SK-N-SH treated with all-trans-retinoic acid at 6 μM for 48 hours (cell line): Measurements from ENCODE around the gene RAB31.
A peak's percentile ranks its signal among the peaks of the same experiment; 100 is the strongest.

Source experiments
- ATAC-seq: fragments of 200-7000 bp; cut with Tn5 transposase; 3 replicates; pipeline ENCODE4 v1.9.1; 2020; ENCODE audit warnings: mild to moderate bottlenecking, moderate library complexity
- BACH2 ChIP-seq: fragments of 250-450 bp; sonication (Bioruptor Pico); IDR thresholded peaks from 2 replicates; pipeline ENCODE4 v1.9.0; 2021; ENCODE audit warnings: mild to moderate bottlenecking, borderline replicate concordance
- CSDC2 ChIP-seq: fragments of 250-450 bp; sonication (Bioruptor Pico); IDR thresholded peaks from 2 replicates; pipeline ENCODE4 v1.5.0; 2020; ENCODE audit warnings: mild to moderate bottlenecking, moderate library complexity
- ESRRG ChIP-seq: fragments of 250-450 bp; sonication (Bioruptor Pico); IDR thresholded peaks from 2 replicates; pipeline ENCODE4 v1.6.1; 2021; ENCODE audit warnings: mild to moderate bottlenecking
- GLIS3 ChIP-seq: fragments of 250-450 bp; sonication (Bioruptor Pico); IDR thresholded peaks from 2 replicates; pipeline ENCODE4 v1.5.0; 2020; ENCODE audit warnings: mild to moderate bottlenecking, moderate library complexity
- ISL1 ChIP-seq: fragments of 250-450 bp; sonication (Bioruptor Pico); IDR thresholded peaks from 2 replicates; pipeline ENCODE4 v2.1.2; 2022; ENCODE audit warnings: mild to moderate bottlenecking, moderate library complexity
- OSR1 ChIP-seq: fragments of 250-450 bp; sonication (Bioruptor Pico); IDR thresholded peaks from 2 replicates; pipeline ENCODE4 v1.8.0; 2022; ENCODE audit warnings: moderate library complexity, mild to moderate bottlenecking, inconsistent platforms
- PPARA ChIP-seq: fragments of 250-450 bp; sonication (Bioruptor Pico); IDR thresholded peaks from 2 replicates; pipeline ENCODE4 v1.5.0; 2020; ENCODE audit warnings: mild to moderate bottlenecking, borderline replicate concordance
- RARB ChIP-seq: fragments of 250-450 bp; sonication (Bioruptor Pico); IDR thresholded peaks from 2 replicates; pipeline ENCODE4 v1.8.0; 2021; ENCODE audit warnings: mild to moderate bottlenecking, moderate library complexity
- SNAI2 ChIP-seq: fragments of 250-450 bp; sonication (Bioruptor Pico); IDR thresholded peaks from 2 replicates; pipeline ENCODE4 v1.5.0; 2020; ENCODE audit warnings: mild to moderate bottlenecking, moderate library complexity
- TCF4 ChIP-seq: fragments of 250-450 bp; sonication (Bioruptor Pico); IDR thresholded peaks from 2 replicates; pipeline ENCODE4 v1.8.0; 2021; ENCODE audit warnings: mild to moderate bottlenecking, moderate library complexity, borderline replicate concordance
- TOX ChIP-seq: fragments of 250-450 bp; sonication (Bioruptor Pico); IDR thresholded peaks from 2 replicates; pipeline ENCODE4 v1.8.0; 2021; ENCODE audit warnings: mild to moderate bottlenecking, moderate library complexity, borderline replicate concordance
- ZC3H10 ChIP-seq: fragments of 250-450 bp; sonication (Bioruptor Pico); IDR thresholded peaks from 2 replicates; pipeline ENCODE4 v1.5.1; 2021; ENCODE audit warnings: mild to moderate bottlenecking, moderate library complexity
- ZFP30 ChIP-seq: fragments of 450-650 bp; formaldehyde crosslinking; IDR thresholded peaks from 2 replicates; pipeline ENCODE4 v1.5.0; 2022; ENCODE audit warnings: mild to moderate bottlenecking, moderate library complexity
- ZNF565 ChIP-seq: fragments of 450-650 bp; formaldehyde crosslinking; conservative IDR thresholded peaks from 2 replicates; pipeline ENCODE4 v1.5.0; 2020; ENCODE audit warnings: low read depth, mild to moderate bottlenecking, moderate library complexity
- ZNF70 ChIP-seq: fragments of 450-650 bp; formaldehyde crosslinking; IDR thresholded peaks from 2 replicates; pipeline ENCODE4 v1.5.0; 2020; ENCODE audit warnings: mild to moderate bottlenecking, moderate library complexity
- ZNF8 ChIP-seq: fragments of 450-650 bp; formaldehyde crosslinking; IDR thresholded peaks from 2 replicates; pipeline ENCODE4 v1.5.0; 2020; ENCODE audit warnings: mild to moderate bottlenecking, moderate library complexity
- TF ChIP-seq, protein P1 (sequence below): fragments of 250-450 bp; sonication (Bioruptor Pico); IDR thresholded peaks from 2 replicates; pipeline ENCODE4 v1.5.0; 2020; ENCODE audit warnings: mild to moderate bottlenecking, moderate library complexity
- TF ChIP-seq, protein P2 (sequence below): fragments of 250-450 bp; sonication (Bioruptor Pico); IDR thresholded peaks from 2 replicates; pipeline ENCODE4 v1.5.1; 2020; ENCODE audit warnings: low read depth, mild to moderate bottlenecking, moderate library complexity
- TF ChIP-seq, protein P3 (sequence below): fragments of 250-450 bp; sonication (Bioruptor Pico); IDR thresholded peaks from 2 replicates; pipeline ENCODE4 v1.8.0; 2021; ENCODE audit warnings: low read depth, mild to moderate bottlenecking, moderate library complexity, borderline replicate concordance

Gene RAB31

DNA sequence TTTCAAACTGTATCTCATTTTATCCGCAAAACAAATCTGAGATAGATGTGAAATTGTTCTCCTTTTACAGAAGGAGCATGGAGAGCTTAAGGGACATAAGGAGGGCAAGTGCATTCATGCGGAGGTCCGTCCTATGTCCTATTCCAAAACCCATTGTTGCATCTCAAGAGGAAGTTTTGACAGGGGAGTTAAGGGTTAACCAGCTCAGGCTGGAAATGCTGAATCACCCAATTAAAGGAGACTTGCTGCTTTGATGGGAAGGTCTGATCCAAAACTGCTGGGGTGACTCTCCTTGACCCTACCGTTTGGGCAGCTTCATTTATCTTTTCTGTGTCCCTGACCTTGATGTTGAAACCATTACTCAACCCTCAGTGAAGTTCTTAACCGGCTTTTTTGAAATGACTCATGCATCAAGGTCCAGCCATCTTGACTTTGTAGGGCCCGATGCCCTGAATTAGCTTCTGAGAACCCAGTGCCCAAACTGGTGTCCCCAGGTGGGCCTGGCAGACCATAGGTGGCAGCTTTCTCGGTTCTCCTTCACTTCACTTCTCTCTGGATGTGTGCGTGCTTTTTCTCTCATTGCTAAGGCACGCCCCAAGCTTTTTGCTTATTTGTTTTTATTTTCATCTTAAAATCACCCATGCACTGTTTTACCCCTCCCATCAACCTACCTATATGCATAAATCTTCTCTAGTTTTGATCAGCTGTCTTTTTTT lies 161.8 kb downstream of the RAB31 start:
- ATAC-seq: peak; percentile 77
- TF ChIP-seq TCF4 (CRISPR knock-in tag) (no peak), ZNF8 (CRISPR knock-in tag) (no peak), ESRRG (CRISPR knock-in tag) (no peak), ZFP30 (CRISPR knock-in tag) (no peak), BACH2 (CRISPR knock-in tag) (no peak), TOX (no peak), RARB (CRISPR knock-in tag) (no peak), ISL1 (CRISPR knock-in tag) (no peak)
- TF ChIP-seq, protein P1, sequence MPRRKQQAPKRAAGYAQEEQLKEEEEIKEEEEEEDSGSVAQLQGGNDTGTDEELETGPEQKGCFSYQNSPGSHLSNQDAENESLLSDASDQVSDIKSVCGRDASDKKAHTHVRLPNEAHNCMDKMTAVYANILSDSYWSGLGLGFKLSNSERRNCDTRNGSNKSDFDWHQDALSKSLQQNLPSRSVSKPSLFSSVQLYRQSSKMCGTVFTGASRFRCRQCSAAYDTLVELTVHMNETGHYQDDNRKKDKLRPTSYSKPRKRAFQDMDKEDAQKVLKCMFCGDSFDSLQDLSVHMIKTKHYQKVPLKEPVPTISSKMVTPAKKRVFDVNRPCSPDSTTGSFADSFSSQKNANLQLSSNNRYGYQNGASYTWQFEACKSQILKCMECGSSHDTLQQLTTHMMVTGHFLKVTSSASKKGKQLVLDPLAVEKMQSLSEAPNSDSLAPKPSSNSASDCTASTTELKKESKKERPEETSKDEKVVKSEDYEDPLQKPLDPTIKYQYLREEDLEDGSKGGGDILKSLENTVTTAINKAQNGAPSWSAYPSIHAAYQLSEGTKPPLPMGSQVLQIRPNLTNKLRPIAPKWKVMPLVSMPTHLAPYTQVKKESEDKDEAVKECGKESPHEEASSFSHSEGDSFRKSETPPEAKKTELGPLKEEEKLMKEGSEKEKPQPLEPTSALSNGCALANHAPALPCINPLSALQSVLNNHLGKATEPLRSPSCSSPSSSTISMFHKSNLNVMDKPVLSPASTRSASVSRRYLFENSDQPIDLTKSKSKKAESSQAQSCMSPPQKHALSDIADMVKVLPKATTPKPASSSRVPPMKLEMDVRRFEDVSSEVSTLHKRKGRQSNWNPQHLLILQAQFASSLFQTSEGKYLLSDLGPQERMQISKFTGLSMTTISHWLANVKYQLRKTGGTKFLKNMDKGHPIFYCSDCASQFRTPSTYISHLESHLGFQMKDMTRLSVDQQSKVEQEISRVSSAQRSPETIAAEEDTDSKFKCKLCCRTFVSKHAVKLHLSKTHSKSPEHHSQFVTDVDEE (CRISPR knock-in tag): no peak

DNA sequence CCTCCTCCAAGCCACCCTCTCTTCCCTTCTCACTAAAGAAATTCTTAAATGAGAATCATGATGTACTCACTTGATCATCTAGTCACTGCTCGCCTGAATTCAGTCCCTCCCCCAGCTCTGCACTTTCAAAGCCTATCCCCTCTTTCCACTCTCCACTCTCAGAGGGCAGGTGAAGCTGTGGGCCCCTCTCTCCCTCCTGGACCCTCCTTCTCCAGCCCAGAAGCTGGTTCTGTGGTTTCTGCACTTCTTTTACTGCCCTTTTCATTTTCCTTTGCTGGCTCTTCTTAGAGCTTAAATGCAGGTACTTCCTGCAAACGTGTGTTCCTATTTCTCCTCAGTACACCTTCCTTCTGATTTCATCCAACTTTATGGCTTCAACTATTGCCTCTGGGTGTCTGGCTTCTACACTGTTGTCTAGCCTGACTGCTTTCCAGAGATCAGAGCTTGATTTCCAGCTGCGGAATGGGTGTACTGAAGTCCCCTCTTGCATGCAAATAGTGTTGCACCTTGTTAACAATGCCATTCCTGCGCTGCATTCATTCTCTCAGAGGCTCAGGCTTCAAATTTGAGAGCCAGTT lies 162.4 kb downstream of the RAB31 start:
- ATAC-seq: peak; percentile 28; the same call in 2 of the 3 replicates
- TF ChIP-seq BACH2 (CRISPR knock-in tag): no peak

DNA sequence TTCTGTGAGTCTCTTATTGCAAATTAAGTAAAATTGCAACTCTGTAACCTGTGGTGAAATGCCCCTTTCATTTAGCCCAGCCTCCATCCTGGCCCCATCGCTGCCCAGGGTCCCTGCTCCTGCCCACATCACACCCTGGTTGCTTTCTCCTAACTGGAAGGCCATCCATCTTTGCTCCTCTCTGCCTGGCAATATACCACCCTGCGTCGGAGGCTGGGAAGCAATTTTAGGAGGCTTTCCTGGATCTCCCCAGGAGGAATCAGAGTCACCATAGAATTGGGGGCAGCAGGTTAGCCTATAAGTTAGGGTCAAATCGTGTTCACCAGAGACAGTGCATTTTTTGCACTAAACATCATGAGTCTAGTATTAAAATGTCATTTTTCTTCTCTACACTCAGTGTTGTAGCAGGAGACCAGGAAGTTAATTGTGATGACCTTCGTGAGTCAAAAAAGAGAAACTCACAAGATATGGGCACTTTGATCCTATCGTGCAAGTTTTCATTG lies 163.2 kb downstream of the RAB31 start:
- TF ChIP-seq OSR1 (CRISPR knock-in tag) (no peak), PPARA (CRISPR knock-in tag) (no peak), CSDC2 (CRISPR knock-in tag) (no peak), TOX (no peak), RARB (CRISPR knock-in tag) (no peak), GLIS3 (no peak)
- TF ChIP-seq, protein P2, sequence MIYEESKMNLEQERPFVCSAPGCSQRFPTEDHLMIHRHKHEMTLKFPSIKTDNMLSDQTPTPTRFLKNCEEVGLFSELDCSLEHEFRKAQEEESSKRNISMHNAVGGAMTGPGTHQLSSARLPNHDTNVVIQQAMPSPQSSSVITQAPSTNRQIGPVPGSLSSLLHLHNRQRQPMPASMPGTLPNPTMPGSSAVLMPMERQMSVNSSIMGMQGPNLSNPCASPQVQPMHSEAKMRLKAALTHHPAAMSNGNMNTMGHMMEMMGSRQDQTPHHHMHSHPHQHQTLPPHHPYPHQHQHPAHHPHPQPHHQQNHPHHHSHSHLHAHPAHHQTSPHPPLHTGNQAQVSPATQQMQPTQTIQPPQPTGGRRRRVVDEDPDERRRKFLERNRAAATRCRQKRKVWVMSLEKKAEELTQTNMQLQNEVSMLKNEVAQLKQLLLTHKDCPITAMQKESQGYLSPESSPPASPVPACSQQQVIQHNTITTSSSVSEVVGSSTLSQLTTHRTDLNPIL (CRISPR knock-in tag): no peak
- TF ChIP-seq, protein P3, sequence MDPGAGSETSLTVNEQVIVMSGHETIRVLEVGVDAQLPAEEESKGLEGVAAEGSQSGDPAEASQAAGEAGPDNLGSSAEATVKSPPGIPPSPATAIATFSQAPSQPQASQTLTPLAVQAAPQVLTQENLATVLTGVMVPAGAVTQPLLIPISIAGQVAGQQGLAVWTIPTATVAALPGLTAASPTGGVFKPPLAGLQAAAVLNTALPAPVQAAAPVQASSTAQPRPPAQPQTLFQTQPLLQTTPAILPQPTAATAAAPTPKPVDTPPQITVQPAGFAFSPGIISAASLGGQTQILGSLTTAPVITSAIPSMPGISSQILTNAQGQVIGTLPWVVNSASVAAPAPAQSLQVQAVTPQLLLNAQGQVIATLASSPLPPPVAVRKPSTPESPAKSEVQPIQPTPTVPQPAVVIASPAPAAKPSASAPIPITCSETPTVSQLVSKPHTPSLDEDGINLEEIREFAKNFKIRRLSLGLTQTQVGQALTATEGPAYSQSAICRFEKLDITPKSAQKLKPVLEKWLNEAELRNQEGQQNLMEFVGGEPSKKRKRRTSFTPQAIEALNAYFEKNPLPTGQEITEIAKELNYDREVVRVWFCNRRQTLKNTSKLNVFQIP (CRISPR knock-in tag): no peak

DNA sequence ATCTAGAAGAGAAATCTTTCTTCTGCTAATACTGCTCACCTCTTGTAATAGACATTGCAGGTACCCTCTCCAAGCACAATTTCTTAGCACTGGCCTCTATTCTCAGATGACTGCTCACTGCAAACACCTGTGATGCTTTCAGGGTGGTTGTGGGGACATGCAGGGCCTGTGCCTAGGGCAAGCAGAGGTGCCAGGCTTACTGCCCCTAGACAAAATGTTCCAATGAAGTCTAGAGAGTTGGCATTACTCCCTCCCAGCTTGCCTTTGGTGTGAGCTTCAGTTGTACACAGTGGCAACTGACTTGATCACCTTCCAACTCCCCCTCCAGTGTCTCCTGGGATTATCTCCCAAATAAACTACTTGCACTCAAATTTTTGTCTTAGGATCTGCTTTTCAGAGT lies 164.7 kb downstream of the RAB31 start:
- no peak for ATAC-seq
- TF ChIP-seq SNAI2: no peak
- no peak for TF ChIP-seq ESRRG (CRISPR knock-in tag)
- no peak for TF ChIP-seq TCF4 (CRISPR knock-in tag)
- no peak for TF ChIP-seq ZNF70 (CRISPR knock-in tag)
- TF ChIP-seq, protein P1 (CRISPR knock-in tag): no peak
- TF ChIP-seq ZC3H10 (CRISPR knock-in tag): no peak
- no peak for TF ChIP-seq ZNF565 (CRISPR knock-in tag)
- TF ChIP-seq CSDC2 (CRISPR knock-in tag): no peak

More for the DNA sequence above, 163.2 kb downstream of the RAB31 start:
- ATAC-seq: no peak
